NT2/D1 (cell line): ENCODE measurements around the gene COL18A1.

Experiments
- DNase-seq: peaks from one replicate; pipeline ENCODE4 v3.0.0-alpha.2; 2011; ENCODE audit warnings: low read depth, low spot score
- H3K27me3 ChIP-seq: 2 replicates; pipeline ENCODE4 v1.6.0; 2011; ENCODE audit warnings: mild to moderate bottlenecking; ENCODE audit not compliant: insufficient read length, insufficient read depth
- H3K36me3 ChIP-seq: 2 replicates; pipeline ENCODE4 v1.6.1; 2011; ENCODE audit warnings: mild to moderate bottlenecking, low read length, mixed read lengths; ENCODE audit not compliant: insufficient read depth, insufficient read length
- H3K4me1 ChIP-seq: 2 replicates; pipeline ENCODE4 v1.5.1; 2011; ENCODE audit not compliant: insufficient read depth, insufficient read length
- H3K4me3 ChIP-seq: 2 replicates; pipeline ENCODE4 v1.5.1; 2011; ENCODE audit warnings: low read depth; ENCODE audit not compliant: insufficient read length
- H3K9ac ChIP-seq: 2 replicates; pipeline ENCODE4 v1.6.0; 2011; ENCODE audit warnings: low read depth; ENCODE audit not compliant: insufficient read length
- H3K9me3 ChIP-seq: 2 replicates; pipeline ENCODE4 v1.5.1; 2011; ENCODE audit warnings: mild to moderate bottlenecking, low read length; ENCODE audit not compliant: insufficient read depth
- SUZ12 ChIP-seq: IDR thresholded peaks from 2 replicates; pipeline ENCODE4 v1.6.1; 2011; ENCODE audit not compliant: insufficient read length, insufficient read depth; ENCODE audit errors: extremely low read depth
- YY1 ChIP-seq: IDR thresholded peaks from 2 replicates; pipeline ENCODE4 v1.6.1; 2011; ENCODE audit not compliant: insufficient read length, insufficient read depth
- ZNF274 ChIP-seq: IDR thresholded peaks from 2 replicates; pipeline ENCODE4 v1.6.1; 2011; ENCODE audit warnings: mild to moderate bottlenecking, low read depth, low read length

Gene COL18A1

DNA sequence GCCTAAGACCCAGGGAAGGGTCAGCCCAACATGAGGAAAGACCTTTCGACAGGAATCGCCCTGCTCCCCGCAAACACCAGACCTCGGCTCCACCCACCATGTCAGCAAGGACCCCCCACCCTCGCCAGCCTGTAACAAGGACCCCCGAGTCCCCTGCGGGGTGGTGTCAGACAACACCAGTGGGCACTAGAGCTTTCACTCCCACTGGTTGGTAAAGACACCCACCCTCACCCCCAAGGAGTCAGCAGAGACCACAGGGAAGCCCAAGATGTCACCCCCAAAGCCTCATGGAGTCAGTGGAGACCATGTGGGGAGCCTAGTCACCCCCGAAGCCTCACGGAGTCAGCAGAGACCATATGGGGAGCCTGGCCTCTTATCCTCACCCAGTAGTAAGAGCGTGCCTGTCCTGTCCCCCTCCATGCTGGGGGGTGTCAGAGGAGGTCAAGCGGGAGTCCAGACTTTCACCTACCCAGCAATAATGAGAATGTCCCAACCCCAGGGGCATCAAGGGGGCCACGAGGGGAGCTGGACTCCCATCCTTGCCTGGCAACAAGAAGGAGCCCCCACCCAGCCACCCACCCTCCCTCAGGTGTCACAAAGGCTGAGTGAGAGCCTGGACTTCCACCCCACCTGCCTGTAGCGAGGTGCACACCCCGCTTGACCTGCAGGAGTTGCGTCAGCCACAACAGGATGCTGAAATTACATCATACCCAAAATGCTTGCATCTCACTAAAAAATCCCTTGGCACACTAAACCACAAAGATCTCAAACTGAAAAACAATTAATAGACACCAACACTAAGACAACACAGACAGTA is 112.5 kb downstream of the COL18A1 start:
- Histone ChIP-seq H3K4me3 (no peak overlapping the region), H3K27me3 (no peaks in the 10 kb centered on the region), H3K36me3 (peaks cover 62% of the 10 kb centered on the region), H3K9ac (no peak overlapping the region), H3K4me1 (peaks cover 23% of the 10 kb centered on the region), H3K9me3 (peaks cover 46% of the 10 kb centered on the region)
- DNase-seq = no peak
- TF ChIP-seq ZNF274 (no peak), SUZ12 (no peak), YY1 (no peak)

DNA sequence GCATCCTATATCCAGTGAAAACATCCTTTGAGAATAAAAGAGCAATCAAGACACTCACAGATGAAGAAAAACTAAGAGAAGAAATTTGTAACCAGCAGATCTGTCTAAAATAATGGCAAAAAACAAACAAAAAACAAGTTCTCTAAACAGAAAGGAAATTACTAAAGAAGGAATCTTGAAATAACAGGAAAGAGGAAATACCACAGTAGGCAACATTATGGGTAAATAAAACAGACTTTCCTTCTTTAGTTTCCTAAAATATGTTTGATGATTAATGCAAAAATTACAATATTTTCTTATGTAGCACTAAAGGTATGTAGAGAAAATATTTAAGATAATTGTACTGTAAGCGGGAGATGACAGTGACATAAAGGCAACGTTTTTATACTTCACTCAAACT is 113.8 kb downstream of the COL18A1 start:
- H3K27me3 ChIP-seq = no peaks in the 10 kb centered on the region
- H3K9me3 ChIP-seq = peaks cover 46% of the 10 kb centered on the region
- H3K4me3 ChIP-seq = no peak overlapping the region
- DNase-seq = no peak
- peaks cover 61% of the 10 kb centered on the region for H3K36me3 ChIP-seq
- peaks cover 19% of the 10 kb centered on the region for H3K4me1 ChIP-seq
- H3K9ac ChIP-seq = no peak overlapping the region
- TF ChIP-seq ZNF274 = no peak
- no peak for TF ChIP-seq YY1
- TF ChIP-seq SUZ12 = no peak

DNA sequence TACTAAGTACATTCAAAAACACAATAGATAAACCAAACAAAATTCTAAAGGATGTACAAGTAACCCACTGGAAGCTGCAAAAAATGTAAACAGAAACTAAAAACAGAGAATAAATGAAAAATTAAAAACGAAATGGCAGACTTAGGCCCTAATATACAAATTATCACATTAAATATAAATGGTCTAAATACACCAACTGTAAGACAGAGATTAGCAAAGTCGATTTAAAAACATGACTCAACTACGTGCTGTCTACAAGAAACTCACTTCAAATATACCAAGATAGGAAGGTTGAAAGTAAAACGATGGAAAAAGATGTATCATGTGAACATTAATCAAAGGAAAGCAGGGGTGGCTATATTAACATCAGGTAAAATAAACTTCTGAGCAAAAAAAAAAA is 114.2 kb downstream of the COL18A1 start:
- TF ChIP-seq YY1 = no peak
- TF ChIP-seq SUZ12 = no peak
- no peak for TF ChIP-seq ZNF274
- no peak overlapping the region for H3K4me3 ChIP-seq
- H3K9ac ChIP-seq = no peak overlapping the region
- H3K9me3 ChIP-seq = peaks cover 46% of the 10 kb centered on the region
- H3K27me3 ChIP-seq = no peaks in the 10 kb centered on the region
- H3K36me3 ChIP-seq = peaks cover 59% of the 10 kb centered on the region
- H3K4me1 ChIP-seq = peaks cover 16% of the 10 kb centered on the region
- DNase-seq = no peak

DNA sequence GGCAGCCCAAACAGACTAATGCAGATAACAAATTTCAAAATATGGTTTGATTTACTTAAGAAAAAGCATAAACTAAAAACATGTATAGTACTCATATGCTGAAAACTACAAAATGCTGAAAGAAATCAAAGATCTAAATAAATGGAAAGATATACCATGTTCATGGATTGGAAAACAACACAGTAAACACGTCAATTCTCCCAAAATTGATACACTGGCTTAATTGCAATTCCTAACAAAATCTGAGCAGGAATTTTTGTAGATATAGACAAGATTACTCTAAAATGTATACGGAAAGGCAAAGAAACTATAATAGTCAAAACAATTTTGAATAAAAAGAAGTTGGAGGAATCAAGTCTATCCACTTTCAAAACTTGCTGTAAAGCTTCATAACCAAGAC is 116.3 kb downstream of the COL18A1 start:
- H3K9me3 ChIP-seq = peaks cover 46% of the 10 kb centered on the region
- DNase-seq = no peak
- no peak overlapping the region for H3K9ac ChIP-seq
- peaks cover 4% of the 10 kb centered on the region for H3K4me1 ChIP-seq
- no peaks in the 10 kb centered on the region for H3K27me3 ChIP-seq
- no peak overlapping the region for H3K4me3 ChIP-seq
- no peak for TF ChIP-seq ZNF274
- no peak for TF ChIP-seq SUZ12
- no peak for TF ChIP-seq YY1
- H3K36me3 ChIP-seq = peaks cover 54% of the 10 kb centered on the region

DNA sequence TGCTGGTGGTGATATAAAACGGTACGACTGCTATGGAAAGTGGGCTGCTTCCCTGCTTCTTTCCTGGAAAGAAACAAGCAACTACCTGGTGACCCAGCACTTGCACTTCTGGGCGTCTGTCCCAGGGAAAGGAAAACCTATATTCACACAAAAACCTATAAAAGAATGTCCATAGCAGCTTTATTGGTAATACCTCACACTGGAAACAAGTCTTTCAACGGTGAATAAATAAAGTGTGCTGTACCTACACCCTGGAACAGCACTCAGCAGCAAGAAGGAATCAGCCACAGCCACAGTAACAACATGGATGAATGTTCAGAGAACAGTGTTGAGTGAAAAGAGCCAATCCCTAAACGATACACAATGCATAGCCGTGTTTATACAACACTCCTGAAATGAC is 117.4 kb downstream of the COL18A1 start:
- Histone ChIP-seq H3K4me3 (no peak overlapping the region), H3K9me3 (peaks cover 46% of the 10 kb centered on the region), H3K36me3 (peaks cover 53% of the 10 kb centered on the region), H3K4me1 (peaks cover 2% of the 10 kb centered on the region), H3K9ac (no peak overlapping the region), H3K27me3 (no peaks in the 10 kb centered on the region)
- TF ChIP-seq ZNF274 (no peak), YY1 (no peak), SUZ12 (no peak)
- DNase-seq = no peak

DNA sequence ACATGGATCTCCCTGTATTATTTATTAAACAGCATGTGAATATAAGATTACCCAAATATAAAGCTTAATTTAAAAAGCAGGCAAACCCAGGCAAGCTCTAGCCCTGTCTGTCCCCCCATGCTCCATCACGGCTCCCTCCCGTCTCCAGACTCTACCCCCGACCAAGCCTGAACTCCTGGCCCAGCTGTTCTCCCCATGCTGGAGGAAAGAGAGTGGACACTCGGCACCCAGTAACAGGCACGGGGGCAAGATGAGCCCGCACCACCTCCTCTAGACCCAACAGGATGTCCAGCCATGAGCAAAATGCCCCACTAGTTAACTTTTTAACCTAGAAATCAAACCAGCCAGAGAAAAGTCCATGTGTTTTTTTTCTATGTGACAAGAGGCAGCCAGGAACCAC is 118.0 kb downstream of the COL18A1 start:
- Histone ChIP-seq H3K4me1 (peaks cover 2% of the 10 kb centered on the region), H3K9ac (no peak overlapping the region), H3K27me3 (no peaks in the 10 kb centered on the region), H3K36me3 (peaks cover 56% of the 10 kb centered on the region), H3K4me3 (no peak overlapping the region), H3K9me3 (peaks cover 44% of the 10 kb centered on the region)
- no peak for DNase-seq
- TF ChIP-seq ZNF274 (no peak), SUZ12 (no peak), YY1 (no peak)

DNA sequence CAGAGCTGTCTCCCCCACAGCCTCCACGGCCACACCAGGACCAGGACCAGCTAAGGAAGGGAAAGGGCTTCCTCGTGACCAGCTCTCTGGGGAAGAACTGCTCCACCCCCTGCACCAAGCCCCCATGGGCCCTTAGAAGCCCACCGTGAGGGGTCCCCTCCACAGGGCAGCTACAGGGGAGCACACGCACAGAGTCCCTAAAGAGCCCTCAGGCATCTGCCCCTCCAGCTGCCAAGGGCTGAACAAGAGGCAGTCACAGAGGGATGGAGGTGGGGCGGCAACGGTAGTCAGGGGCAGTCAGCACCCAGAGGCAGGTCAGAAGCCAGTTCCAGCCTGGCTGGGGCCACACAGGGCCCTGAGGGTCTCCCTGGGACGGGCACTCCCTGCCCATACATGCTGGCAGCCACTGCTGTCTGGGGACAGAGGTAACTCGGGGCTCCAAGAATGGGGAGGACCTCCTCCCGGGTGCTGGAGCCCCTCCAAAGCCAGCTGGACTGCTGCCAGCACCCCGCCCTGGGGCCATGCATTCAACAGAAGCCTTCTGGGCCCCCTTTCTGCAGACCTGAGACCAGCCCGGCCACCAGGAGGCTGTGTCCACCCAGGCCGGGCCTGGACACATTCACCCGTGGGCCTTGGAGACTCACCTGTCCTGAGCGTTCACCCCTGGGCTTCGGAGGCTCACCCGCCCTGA is 118.6 kb downstream of the COL18A1 start:
- H3K36me3 ChIP-seq = peaks cover 58% of the 10 kb centered on the region

More for the DNA sequence above, 118.6 kb downstream of the COL18A1 start:
- Histone ChIP-seq H3K9ac (no peak overlapping the region), H3K9me3 (peaks cover 38% of the 10 kb centered on the region), H3K4me3 (no peak overlapping the region), H3K27me3 (no peaks in the 10 kb centered on the region), H3K4me1 (peaks cover 2% of the 10 kb centered on the region)
- no peak for DNase-seq
- TF ChIP-seq YY1 = no peak
- no peak for TF ChIP-seq ZNF274
- TF ChIP-seq SUZ12 = no peak
